B cell (primary cell): Measurements from ENCODE around the gene POLR1H. TPM values are rescaled to one million over a fixed set of nuclear protein-coding genes. Genes with fewer than 3 reads are reported as not detected.

Source experiments
- ATAC-seq: fragments of 200-7000 bp; cut with Tn5 transposase; one replicate; pipeline ENCODE4 v1.10.0; 2021; ENCODE audit warnings: low read depth, mild to moderate bottlenecking, moderate number of reproducible peaks, moderate library complexity
- CTCF ChIA-PET: fragments of 350-600 bp; sonication (Branson Sonifier 250); formaldehyde crosslinking; loops from one replicate; lab custom pipeline; 2021; ENCODE audit warnings: antibody characterized with exemption, inconsistent platforms; lab: Charles Lee
- POLR2A ChIA-PET: fragments of 350-600 bp; sonication (Branson Sonifier 250); formaldehyde crosslinking; loops from one replicate; lab custom pipeline; 2021; ENCODE audit warnings: antibody characterized with exemption; lab: Charles Lee
- DNase-seq: peaks from one replicate; pipeline ENCODE4 v3.0.0; 2013
- H2AFZ ChIP-seq: 2 replicates; pipeline ENCODE4 v1.6.1; 2012; ENCODE audit warnings: mild to moderate bottlenecking, low read depth, low read length; ENCODE audit not compliant: insufficient read depth, poor library complexity, severe bottlenecking
- H3K27ac ChIP-seq, 2 donors: 1 replicate in 1 of 2; 2 replicates in 1 of 2; pipeline ENCODE4 v1.5.1; 2012 to 2013; ENCODE audit warnings: low read length in 2 of 2, mild to moderate bottlenecking in 2 of 2, moderate library complexity in 1 of 2
- H3K27me3 ChIP-seq, 4 experiments: fragments of 200-600 bp in 1 of 4; sonication (generic) in 1 of 4; replicated peaks in 1 of 4; 1 replicate in 2 of 4; 2 replicates in 2 of 4; pipeline versions ENCODE4 v1.6.1 to v1.7.0; 2013 to 2016; ENCODE audit warnings: low read length in 3 of 4, mild to moderate bottlenecking in 2 of 4, mixed read lengths in 1 of 4, moderate library complexity in 1 of 4; ENCODE audit not compliant: insufficient read depth in 4 of 4, control insufficient read depth in 3 of 4; ENCODE audit errors: control extremely low read depth in 1 of 4
- H3K36me3 ChIP-seq, 2 experiments: replicated peaks in 1 of 2; 1 replicate in 1 of 2; 2 replicates in 1 of 2; pipeline versions ENCODE4 v1.6.1 to v1.7.1; 2013; ENCODE audit warnings: low read length in 1 of 2; ENCODE audit not compliant: insufficient read depth in 2 of 2, control insufficient read depth in 1 of 2; ENCODE audit errors: control extremely low read depth in 1 of 2, extremely low read depth in 1 of 2
- H3K4me1 ChIP-seq, 2 donors: fragments of 200-600 bp in 1 of 2; sonication (generic) in 1 of 2; 1 replicate in 1 of 2; 2 replicates in 1 of 2; pipeline versions ENCODE4 v1.5.1 to v1.6.1; 2013 to 2017; ENCODE audit warnings: low read length in 2 of 2; ENCODE audit not compliant: control insufficient read depth in 2 of 2, insufficient read depth in 2 of 2
- H3K4me2 ChIP-seq: replicated peaks from 2 replicates; pipeline ENCODE3; 2012; ENCODE audit warnings: mild to moderate bottlenecking, low read depth, low read length; ENCODE audit not compliant: poor library complexity, severe bottlenecking
- H3K4me3 ChIP-seq, 5 experiments: fragments of 200-600 bp in 1 of 5; sonication (generic) in 1 of 5; 1 replicate in 3 of 5; 2 replicates in 2 of 5; pipeline versions ENCODE4 v1.5.1 to v1.7.0; 2011 to 2016; ENCODE audit warnings: low read length in 4 of 5, mild to moderate bottlenecking in 4 of 5, low read depth in 2 of 5, control low read depth in 1 of 5, moderate library complexity in 1 of 5; ENCODE audit not compliant: insufficient read depth in 1 of 5; ENCODE audit errors: control extremely low read depth in 1 of 5, extremely low read depth in 1 of 5
- H3K79me2 ChIP-seq: fragments of 200-600 bp; sonication (generic); one replicate; pipeline ENCODE4 v1.6.0; 2016; ENCODE audit warnings: low read length; ENCODE audit not compliant: control insufficient read depth, insufficient read depth
- H3K9ac ChIP-seq: fragments of 200-600 bp; sonication (generic); 2 replicates; pipeline ENCODE4 v1.6.1; 2017; ENCODE audit warnings: mild to moderate bottlenecking, low read length, moderate library complexity
- H3K9me3 ChIP-seq, 3 donors: one replicate each; pipeline versions ENCODE4 v1.6.1 to v1.7.1; 2013; ENCODE audit warnings: low read length in 2 of 3; ENCODE audit not compliant: control insufficient read depth in 2 of 3, insufficient read depth in 1 of 3; ENCODE audit errors: control extremely low read depth in 1 of 3
- H4K20me1 ChIP-seq: 2 replicates; pipeline ENCODE4 v1.6.0; 2012; ENCODE audit warnings: mild to moderate bottlenecking, low read length; ENCODE audit not compliant: insufficient read depth, control insufficient read depth, poor library complexity, severe bottlenecking
- H3K27ac Mint-ChIP-seq: one replicate; pipeline ENCODE4 v1.8.0; 2021; ENCODE audit warnings: mixed read lengths
- H3K27me3 Mint-ChIP-seq: one replicate; pipeline ENCODE4 v1.8.0; 2021; ENCODE audit warnings: mixed read lengths
- H3K4me1 Mint-ChIP-seq: one replicate; pipeline ENCODE4 v1.8.0; 2021; ENCODE audit warnings: mixed read lengths
- H3K4me3 Mint-ChIP-seq: one replicate; pipeline ENCODE4 v1.8.0; 2021; ENCODE audit warnings: mixed read lengths
- H3K9me3 Mint-ChIP-seq: one replicate; pipeline ENCODE4 v1.8.0; 2022; ENCODE audit warnings: mixed read lengths; ENCODE audit not compliant: insufficient read depth
- EZH2 ChIP-seq: IDR thresholded peaks from 2 replicates; pipeline ENCODE4 v1.6.1; 2012; ENCODE audit warnings: borderline replicate concordance, low read depth, mild to moderate bottlenecking, moderate library complexity, low read length; ENCODE audit not compliant: insufficient read depth, poor library complexity, severe bottlenecking
- WGBS: methylation state at CpG from one replicate; pipeline ENCODE4 v1.1.5; 2013; ENCODE audit warnings: missing lambda C conversion rate; ENCODE audit not compliant: insufficient coverage; 5-methylcytosine and 5-hydroxymethylcytosine counted together
- intact Hi-C: fragments of 100-400 bp; cut with micrococcal nuclease; formaldehyde crosslinking; loops from one replicate; pipeline ENCODE4 v1.10.0; 2022
- polyA plus RNA-seq: library from polyadenylated mRNA; depleted of rRNA; stranded (reverse); fragments of >200 nt; gene quantifications from 2 replicates; pipeline ENCODE4 v1.2.3, GENCODE V29; 2012
- total RNA-seq, 2 donors: library from RNA; stranded (reverse); fragments of 120-200 nt in 1 of 2; gene quantifications; 1 replicate in 1 of 2; 2 replicates in 1 of 2; pipeline versions ENCODE4 v1.2.3 to v1.2.4, GENCODE V29; 2013 to 2022
- TF ChIP-seq, protein P1 (sequence below): fragments of 200-600 bp; IDR thresholded peaks from one replicate; pipeline ENCODE4 v1.8.0; 2022; ENCODE audit warnings: antibody characterized with exemption, mild to moderate bottlenecking

POLR1H gene
- total and polyA plus RNA-seq, 2 donors (not counting 1 experiment from before 2014, with no cell fraction given), result 38.8 to 71.0 TPM

DNA sequence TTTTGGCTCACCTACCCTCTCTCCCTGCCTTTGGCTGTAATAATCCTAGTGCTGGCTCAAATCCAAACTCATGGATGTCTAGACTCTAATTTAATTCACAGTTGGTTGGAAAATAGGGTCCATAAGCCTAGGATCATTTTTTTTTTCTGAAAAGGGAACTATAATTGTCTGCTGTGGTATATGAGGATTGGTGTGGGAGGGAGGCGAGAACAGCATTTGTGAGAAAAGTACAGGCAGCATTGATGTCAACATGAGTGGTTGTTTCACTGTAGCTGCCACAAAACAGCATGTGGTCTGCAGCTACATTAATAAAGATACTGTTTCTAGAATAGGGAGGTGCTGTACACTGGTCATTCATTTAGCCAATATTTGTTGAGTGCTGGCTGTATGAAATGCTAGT, 18.6 kb upstream of the POLR1H start:
- no peak overlapping the region for H3K4me3 ChIP-seq
- Mint-ChIP-seq H3K27ac (no peak overlapping the region), H3K4me1 (peaks cover 3% of the 10 kb centered on the region), H3K4me3 (no peak overlapping the region), H3K27me3 (no peaks in the 10 kb centered on the region), H3K9me3 (no peaks in the 10 kb centered on the region)
- TF ChIP-seq, protein P1, sequence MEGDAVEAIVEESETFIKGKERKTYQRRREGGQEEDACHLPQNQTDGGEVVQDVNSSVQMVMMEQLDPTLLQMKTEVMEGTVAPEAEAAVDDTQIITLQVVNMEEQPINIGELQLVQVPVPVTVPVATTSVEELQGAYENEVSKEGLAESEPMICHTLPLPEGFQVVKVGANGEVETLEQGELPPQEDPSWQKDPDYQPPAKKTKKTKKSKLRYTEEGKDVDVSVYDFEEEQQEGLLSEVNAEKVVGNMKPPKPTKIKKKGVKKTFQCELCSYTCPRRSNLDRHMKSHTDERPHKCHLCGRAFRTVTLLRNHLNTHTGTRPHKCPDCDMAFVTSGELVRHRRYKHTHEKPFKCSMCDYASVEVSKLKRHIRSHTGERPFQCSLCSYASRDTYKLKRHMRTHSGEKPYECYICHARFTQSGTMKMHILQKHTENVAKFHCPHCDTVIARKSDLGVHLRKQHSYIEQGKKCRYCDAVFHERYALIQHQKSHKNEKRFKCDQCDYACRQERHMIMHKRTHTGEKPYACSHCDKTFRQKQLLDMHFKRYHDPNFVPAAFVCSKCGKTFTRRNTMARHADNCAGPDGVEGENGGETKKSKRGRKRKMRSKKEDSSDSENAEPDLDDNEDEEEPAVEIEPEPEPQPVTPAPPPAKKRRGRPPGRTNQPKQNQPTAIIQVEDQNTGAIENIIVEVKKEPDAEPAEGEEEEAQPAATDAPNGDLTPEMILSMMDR, result no peak
- no peak for TF ChIP-seq EZH2
- H3K79me2 ChIP-seq, result no peaks in the 10 kb centered on the region
- no peaks in the 10 kb centered on the region for H3K27me3 ChIP-seq
- DNase-seq, result no peak
- WGBS, result 100% methylated on average over 1 of the region's 1 CpG
- ATAC-seq, result no peak
- H2AFZ ChIP-seq, result no peak overlapping the region
- no peak overlapping the region for H3K4me2 ChIP-seq
- no peak overlapping the region for H3K27ac ChIP-seq
- intact Hi-C loops, result no loop called here
- CTCF ChIA-PET, result no interaction called here
- peaks cover 0 to 3% of the 10 kb centered on the region in 2 experiments for H3K36me3 ChIP-seq
- no peaks in the 10 kb centered on the region for H3K4me1 ChIP-seq
- POLR2A ChIA-PET, result no interaction called here
- no peaks in the 10 kb centered on the region for H3K9me3 ChIP-seq
- no peak overlapping the region for H3K9ac ChIP-seq
- H4K20me1 ChIP-seq, result no peaks in the 10 kb centered on the region

DNA sequence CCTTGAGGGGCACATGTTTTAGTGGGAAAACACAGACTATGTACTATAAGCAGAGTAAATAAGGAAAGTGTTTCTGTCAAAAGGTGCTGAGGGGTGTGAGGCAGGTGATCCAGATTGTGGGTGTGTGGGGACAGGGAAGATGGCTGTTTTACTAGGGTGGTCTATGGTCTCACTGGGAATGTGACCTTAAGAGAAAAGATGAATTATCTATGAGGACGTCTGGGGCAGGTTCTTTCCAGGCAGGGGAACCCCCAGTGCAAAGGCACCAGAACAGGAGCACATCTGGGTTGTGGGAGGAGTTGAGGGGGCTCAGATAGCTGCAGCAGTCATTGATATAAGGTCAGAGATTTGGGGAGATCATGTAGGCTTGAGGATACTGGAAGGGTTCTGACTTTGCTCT, 18.2 kb upstream of the POLR1H start:
- H3K9me3 ChIP-seq, result no peaks in the 10 kb centered on the region
- no peak for ATAC-seq
- no peak overlapping the region for H3K27ac ChIP-seq
- H3K9ac ChIP-seq, result no peak overlapping the region
- no peak for DNase-seq
- Mint-ChIP-seq H3K4me3 (no peak overlapping the region), H3K9me3 (no peaks in the 10 kb centered on the region), H3K27me3 (no peaks in the 10 kb centered on the region), H3K27ac (no peak overlapping the region), H3K4me1 (peaks cover 4% of the 10 kb centered on the region)
- H2AFZ ChIP-seq, result no peak overlapping the region
- CTCF ChIA-PET, result no interaction called here
- H3K4me2 ChIP-seq, result no peak overlapping the region
- peaks cover 0 to 3% of the 10 kb centered on the region in 2 experiments for H3K36me3 ChIP-seq
- no peaks in the 10 kb centered on the region for H3K4me1 ChIP-seq
- 63% methylated on average over 1 of the region's 1 CpG for WGBS
- H3K4me3 ChIP-seq, result no peak overlapping the region
- POLR2A ChIA-PET, result no interaction called here
- no peaks in the 10 kb centered on the region for H4K20me1 ChIP-seq
- H3K27me3 ChIP-seq, result no peaks in the 10 kb centered on the region
- H3K79me2 ChIP-seq, result no peaks in the 10 kb centered on the region
- intact Hi-C loops, result no loop called here
- TF ChIP-seq, protein P1, result no peak
- TF ChIP-seq EZH2, result no peak
